SJCRH30 (cell line): ENCODE results near the gene PARVG. TPM values are rescaled to one million over a fixed set of nuclear protein-coding genes. Genes with fewer than 3 reads are reported as not detected.

ENCODE experiments used
- DNase-seq, 2 experiments: peaks; one replicate each; pipeline ENCODE4 v3.0.0-alpha.2; 2015 to 2020
- H3K27ac ChIP-seq: fragments of 250-450 bp; sonication (Bioruptor Pico); 2 replicates; pipeline ENCODE4 v1.5.1; 2020; ENCODE audit warnings: mild to moderate bottlenecking, moderate library complexity
- H3K27me3 ChIP-seq: fragments of 250-450 bp; sonication (Bioruptor Pico); 2 replicates; pipeline ENCODE4 v1.5.1; 2020; ENCODE audit warnings: mild to moderate bottlenecking, moderate library complexity
- H3K36me3 ChIP-seq: fragments of 250-450 bp; sonication (Bioruptor Pico); 2 replicates; pipeline ENCODE4 v1.5.1; 2020; ENCODE audit warnings: mild to moderate bottlenecking, moderate library complexity
- H3K4me1 ChIP-seq: fragments of 250-450 bp; sonication (Bioruptor Pico); 2 replicates; pipeline ENCODE4 v1.5.1; 2020; ENCODE audit warnings: mild to moderate bottlenecking, moderate library complexity
- H3K4me3 ChIP-seq: fragments of 250-450 bp; sonication (Bioruptor Pico); 2 replicates; pipeline ENCODE4 v1.5.1; 2020; ENCODE audit warnings: mild to moderate bottlenecking, moderate library complexity
- H3K9me3 ChIP-seq: fragments of 250-450 bp; sonication (Bioruptor Pico); replicated peaks from 2 replicates; pipeline ENCODE4 v1.5.1; 2020; ENCODE audit warnings: mild to moderate bottlenecking, moderate library complexity
- total RNA-seq: library from RNA; depleted of rRNA; stranded (reverse); fragments of >200 nt; shearing (Covaris generic); gene quantifications from 2 replicates; pipeline ENCODE4 v1.2.3, GENCODE V29; 2014

PARVG gene
- total RNA-seq, 1 experiment from 2014 or later: not detected

DNA sequence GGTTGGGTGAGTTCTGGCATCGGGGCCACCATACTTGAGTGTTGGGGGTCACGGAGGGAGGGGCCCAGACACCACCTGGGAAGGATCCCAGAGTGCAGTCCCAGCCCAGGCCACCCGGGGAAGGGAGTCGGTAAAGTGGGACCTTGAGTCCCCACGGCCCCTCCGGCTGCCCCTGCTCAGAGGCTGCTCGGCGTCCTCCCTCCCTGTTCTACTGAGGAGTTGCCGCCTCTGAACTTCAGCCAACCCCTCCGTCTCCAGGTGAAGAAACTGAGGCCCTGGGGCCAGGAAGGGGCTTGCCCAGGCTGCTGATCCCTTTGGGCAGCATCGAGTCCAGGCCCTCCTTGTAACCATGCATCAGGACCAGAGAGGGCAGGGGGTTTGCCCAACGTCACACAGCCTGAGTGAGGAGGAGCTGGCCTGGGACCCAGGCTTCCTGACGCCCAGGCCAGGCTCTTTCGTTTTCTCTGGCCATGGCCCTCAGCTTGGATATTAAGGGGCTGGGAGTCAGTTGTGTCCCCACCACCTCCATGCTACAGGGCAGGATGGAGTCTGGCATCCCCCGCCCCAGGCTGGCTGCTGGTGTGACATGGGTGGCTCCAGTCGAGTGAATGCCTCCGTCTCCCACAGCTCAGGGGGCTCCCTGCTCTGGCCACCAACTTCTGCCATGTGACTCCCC lies 1.3 kb downstream of the PARVG start:
- Histone ChIP-seq H3K4me1 (no peaks in the 10 kb centered on the region), H3K27ac (no peak overlapping the region), H3K36me3 (no peaks in the 10 kb centered on the region), H3K27me3 (0 out of 2 replicates have a peak, but pooled peaks cover 5% of the 10 kb centered on the region), H3K4me3 (no peak overlapping the region), H3K9me3 (no peaks in the 10 kb centered on the region)
- no peak for DNase-seq

DNA sequence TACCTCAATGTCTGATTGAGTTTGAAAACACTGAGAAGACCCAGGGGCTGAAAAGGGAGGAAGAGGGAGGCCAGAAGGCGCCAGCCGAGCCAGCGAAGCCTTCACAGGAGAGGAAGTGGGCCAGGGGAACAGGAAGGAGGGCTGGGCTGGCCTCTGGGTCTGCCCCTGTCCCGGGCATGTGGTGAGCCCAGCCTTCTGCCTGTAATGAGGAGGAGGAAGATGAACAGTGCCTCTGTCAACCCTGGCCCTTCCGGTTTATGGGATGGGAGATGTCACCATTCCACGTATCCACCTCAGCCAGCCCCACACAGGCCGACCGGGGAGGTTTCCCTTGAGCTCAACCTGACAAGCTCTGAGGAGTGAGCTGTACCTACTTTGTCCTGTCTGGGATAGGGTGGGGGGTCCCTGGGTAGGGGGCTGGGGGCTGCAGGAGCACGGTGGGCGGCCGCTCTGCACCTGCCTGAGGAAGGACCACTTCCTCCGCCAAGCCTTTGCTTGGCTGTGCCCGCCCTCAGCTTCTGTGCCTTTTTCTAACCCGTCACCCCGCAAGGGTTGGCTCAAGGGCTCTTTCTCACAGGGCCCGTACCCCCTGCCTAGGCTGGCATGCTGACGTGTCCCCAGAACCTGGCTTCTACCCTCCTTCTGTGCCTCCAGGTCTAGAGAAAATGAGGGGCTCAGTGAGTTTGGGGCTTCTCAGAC lies 2.0 kb downstream of the PARVG start:
- no peaks in the 10 kb centered on the region for H3K4me1 ChIP-seq
- H3K27ac ChIP-seq: no peak overlapping the region
- H3K36me3 ChIP-seq: no peaks in the 10 kb centered on the region
- H3K27me3 ChIP-seq: 0 out of 2 replicates have a peak, but pooled peaks cover 5% of the 10 kb centered on the region
- no peak for DNase-seq
- H3K4me3 ChIP-seq: no peak overlapping the region
- no peaks in the 10 kb centered on the region for H3K9me3 ChIP-seq

DNA sequence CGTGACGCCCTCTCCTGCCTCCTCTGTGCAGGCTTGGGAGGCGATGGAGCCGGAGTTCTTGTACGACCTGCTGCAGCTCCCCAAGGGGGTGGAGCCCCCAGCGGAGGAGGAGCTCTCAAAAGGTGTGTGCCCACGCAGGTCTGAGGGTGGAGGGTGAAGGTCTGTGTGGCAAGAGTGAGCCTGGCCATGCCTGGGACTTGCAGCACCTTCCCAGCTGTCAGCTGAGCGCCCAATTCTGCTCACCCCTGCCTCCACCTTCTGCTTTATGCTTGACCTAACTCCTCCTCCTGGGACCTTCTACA lies 2.5 kb downstream of the PARVG start:
- Histone ChIP-seq H3K4me1 (no peaks in the 10 kb centered on the region), H3K27ac (no peak overlapping the region), H3K27me3 (0 out of 2 replicates have a peak, but pooled peaks cover 5% of the 10 kb centered on the region), H3K4me3 (no peak overlapping the region), H3K36me3 (no peaks in the 10 kb centered on the region), H3K9me3 (no peaks in the 10 kb centered on the region)
- DNase-seq: no peak

DNA sequence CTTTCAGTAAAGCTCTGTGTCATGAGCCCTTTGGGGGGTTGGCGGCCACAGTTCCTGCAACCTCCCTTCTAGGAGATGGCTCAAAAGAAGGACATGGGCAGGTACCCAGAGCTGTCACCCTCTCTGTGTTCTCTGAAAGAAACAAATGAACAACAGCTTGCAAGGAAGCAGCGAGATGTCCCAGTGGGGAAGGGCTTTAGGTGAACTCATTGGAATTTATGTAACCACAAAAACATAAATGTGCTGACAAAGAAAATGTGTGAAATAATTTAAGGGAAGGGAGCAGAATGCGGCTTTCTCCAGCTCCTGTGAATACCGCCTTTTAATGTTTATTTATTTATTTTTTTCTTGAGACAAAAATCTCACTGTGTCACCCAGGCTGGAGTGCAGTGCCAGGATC lies 3.3 kb downstream of the PARVG start:
- no peaks in the 10 kb centered on the region for H3K4me1 ChIP-seq
- 0 out of 2 replicates have a peak, but pooled peaks cover 5% of the 10 kb centered on the region for H3K27me3 ChIP-seq
- no peak for DNase-seq
- no peaks in the 10 kb centered on the region for H3K9me3 ChIP-seq
- H3K4me3 ChIP-seq: no peak overlapping the region
- H3K36me3 ChIP-seq: no peaks in the 10 kb centered on the region
- no peak overlapping the region for H3K27ac ChIP-seq

DNA sequence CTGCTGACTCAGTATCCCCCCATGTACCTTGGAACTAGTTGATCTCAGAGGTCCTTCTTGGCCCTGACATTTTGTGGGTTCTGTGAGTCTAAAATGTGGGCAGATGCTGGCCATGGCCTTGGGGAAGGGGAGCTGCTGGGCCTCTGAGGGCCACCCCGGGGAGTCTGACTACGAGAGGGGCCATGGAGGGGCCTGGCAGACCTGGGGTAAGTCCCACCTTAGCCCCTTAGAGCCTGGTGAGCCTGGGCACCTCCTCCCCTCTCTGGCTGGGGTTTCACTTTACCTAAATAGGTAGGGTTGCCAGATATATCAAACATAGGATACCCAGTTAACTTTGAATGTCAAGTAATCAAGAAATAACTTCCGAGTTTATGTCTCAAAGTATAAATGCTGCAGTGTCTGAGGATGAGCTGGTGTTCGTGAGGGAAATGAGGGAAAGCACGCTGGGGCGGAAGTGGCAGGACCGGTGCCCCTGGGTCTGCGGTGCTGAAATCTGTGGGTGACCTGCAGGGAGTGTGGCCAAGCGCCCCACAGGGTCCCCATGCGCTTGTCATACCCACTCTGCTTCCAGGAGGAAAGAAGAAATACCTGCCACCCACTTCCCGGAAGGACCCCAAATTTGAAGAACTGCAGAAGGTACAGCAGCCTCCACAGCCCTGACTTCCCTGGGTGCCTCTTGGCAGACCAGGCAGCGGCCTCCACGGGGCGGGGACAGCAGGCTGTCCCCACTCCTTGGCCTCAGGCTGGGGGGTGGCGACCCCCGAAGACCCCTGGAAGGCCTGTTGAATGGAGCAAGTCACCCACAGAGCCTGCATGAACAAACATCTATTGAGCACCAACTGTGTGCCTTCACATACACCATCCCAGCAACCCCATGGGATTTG lies 4.8 kb downstream of the PARVG start:
- Histone ChIP-seq H3K27me3 (0 out of 2 replicates have a peak, but pooled peaks cover under 1% of the 10 kb centered on the region), H3K27ac (no peak overlapping the region)

DNA sequence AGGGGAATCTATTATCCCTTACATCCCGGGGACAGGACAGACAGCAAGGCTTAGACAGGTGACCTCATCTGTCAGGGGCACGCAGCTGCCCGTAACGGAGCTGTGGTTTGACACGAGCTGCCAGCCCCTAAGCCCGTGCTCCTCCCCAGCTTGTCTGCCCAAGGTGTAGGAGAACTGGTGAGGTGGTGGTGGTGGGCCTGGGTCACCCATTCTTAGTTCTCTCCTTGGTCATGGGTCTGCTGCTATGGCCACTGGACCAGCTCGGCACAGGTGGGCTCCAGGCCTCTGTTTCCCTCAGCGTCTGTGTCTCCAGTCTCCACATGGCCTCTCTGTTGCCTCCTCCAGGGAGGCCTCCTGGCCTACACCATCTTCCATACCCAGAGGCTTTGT lies 5.4 kb downstream of the PARVG start:
- Histone ChIP-seq H3K4me1 (no peaks in the 10 kb centered on the region), H3K9me3 (no peaks in the 10 kb centered on the region), H3K27ac (no peak overlapping the region), H3K27me3 (no peaks in the 10 kb centered on the region), H3K4me3 (no peak overlapping the region), H3K36me3 (no peaks in the 10 kb centered on the region)
- DNase-seq: no peak

More for the DNA sequence above, 4.8 kb downstream of the PARVG start:
- no peak overlapping the region for H3K4me3 ChIP-seq
- DNase-seq: no peak
- H3K4me1 ChIP-seq: no peaks in the 10 kb centered on the region
- H3K36me3 ChIP-seq: no peaks in the 10 kb centered on the region
- H3K9me3 ChIP-seq: no peaks in the 10 kb centered on the region

DNA sequence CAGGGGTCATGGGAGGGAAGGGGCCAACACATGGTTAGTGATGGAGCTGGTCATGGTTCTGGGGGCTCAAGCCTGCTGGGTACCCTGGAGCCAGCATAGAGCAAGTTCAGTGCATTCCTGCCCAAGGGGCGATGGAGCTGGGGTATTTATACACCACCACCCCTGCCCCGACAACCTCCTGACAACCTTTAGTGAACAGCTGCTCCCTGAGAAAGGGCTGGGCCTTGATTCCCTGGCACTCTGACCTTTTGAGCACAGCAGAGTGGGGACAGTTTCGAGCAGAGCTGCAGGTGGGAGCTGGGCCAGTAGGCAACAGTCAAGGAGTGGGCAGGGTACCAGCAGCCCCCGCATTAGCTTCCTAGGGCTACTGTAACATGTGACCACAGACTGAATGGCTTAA lies 6.0 kb downstream of the PARVG start:
- no peaks in the 10 kb centered on the region for H3K4me1 ChIP-seq
- no peak for DNase-seq
- no peak overlapping the region for H3K4me3 ChIP-seq
- no peaks in the 10 kb centered on the region for H3K27me3 ChIP-seq
- no peaks in the 10 kb centered on the region for H3K36me3 ChIP-seq
- no peaks in the 10 kb centered on the region for H3K9me3 ChIP-seq
- H3K27ac ChIP-seq: no peak overlapping the region

DNA sequence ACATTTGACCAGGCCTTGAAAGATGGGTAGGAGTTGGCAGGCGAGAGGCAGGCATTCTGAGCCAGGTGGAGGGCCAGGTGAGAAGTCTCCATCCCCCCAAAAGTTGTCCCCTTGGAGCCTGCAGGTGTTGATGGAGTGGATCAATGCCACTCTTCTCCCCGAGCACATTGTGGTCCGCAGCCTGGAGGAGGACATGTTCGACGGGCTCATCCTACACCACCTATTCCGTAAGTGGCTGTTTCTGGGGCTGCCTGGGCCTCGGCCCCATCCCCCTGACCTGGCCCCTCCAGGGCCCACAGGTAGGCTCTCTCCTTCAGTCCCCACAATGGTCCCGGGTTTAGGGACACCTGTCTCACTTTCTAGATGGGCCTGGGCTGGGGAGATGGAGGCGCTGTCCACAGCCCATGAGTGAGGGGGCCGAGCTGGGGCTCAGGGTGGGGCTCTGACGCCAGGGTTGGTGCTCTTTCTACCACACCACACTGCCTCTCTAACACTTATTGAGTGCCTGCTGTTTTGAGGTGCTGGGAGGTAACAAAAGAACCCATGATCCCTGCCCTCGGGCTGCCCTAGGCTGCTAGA lies 7.0 kb downstream of the PARVG start:
- H3K4me3 ChIP-seq: no peak overlapping the region
- no peak for DNase-seq
- H3K36me3 ChIP-seq: no peaks in the 10 kb centered on the region
- no peak overlapping the region for H3K27ac ChIP-seq
- H3K9me3 ChIP-seq: no peaks in the 10 kb centered on the region
- no peaks in the 10 kb centered on the region for H3K4me1 ChIP-seq
- H3K27me3 ChIP-seq: no peaks in the 10 kb centered on the region

DNA sequence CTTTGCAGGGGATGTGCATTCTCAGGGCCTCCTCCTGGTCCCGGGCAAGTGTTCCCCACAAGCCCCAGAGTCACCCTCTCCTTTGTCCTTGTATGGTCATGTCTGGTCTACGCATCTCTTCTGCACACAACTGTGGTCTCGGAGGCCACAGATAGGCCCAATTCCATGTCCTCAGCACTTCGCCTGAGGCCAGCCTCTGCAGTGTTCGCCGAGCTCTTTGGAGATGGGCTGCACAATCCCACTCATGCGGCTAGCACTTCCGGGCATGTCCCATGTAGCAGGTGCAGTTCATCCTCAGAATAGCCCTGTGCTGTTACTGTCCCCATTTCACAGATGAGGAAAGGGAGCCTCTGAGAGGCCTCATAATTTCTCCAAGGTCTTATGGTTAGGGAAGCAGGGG lies 7.6 kb downstream of the PARVG start:
- no peaks in the 10 kb centered on the region for H3K9me3 ChIP-seq
- no peaks in the 10 kb centered on the region for H3K27me3 ChIP-seq
- no peaks in the 10 kb centered on the region for H3K4me1 ChIP-seq
- no peak for DNase-seq
- no peaks in the 10 kb centered on the region for H3K36me3 ChIP-seq
- H3K27ac ChIP-seq: no peak overlapping the region
- H3K4me3 ChIP-seq: no peak overlapping the region

DNA sequence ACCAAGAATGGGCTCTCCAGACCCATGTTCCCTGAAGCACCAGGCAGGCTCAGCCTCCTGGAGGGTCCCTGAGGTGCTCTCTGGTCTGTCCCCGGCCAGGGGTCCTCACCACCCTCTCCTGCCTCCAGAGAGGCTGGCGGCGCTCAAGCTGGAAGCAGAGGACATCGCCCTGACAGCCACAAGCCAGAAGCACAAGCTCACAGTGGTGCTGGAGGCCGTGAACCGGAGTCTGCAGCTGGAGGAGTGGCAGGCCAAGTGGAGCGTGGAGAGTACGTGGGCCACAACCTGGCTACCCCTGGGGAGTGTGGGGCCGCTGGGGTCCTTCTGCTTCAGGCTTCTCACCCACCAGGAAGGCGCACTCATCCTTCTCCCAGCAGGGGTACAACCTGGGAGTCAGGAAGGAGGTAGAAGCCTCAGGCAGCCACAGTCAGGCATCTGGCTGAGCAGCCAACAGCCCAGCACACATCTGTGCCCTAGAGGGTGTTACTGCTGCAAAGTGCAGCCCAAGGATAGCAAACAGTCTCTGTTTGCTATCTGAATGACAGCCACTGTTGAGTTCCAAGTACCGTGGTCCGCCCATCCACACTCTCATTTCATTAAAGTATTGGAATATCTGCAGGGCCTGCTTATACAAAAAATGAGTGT lies 8.4 kb downstream of the PARVG start:
- Histone ChIP-seq H3K4me3 (no peak overlapping the region), H3K27me3 (no peaks in the 10 kb centered on the region), H3K9me3 (no peaks in the 10 kb centered on the region), H3K27ac (no peak overlapping the region), H3K36me3 (no peaks in the 10 kb centered on the region), H3K4me1 (no peaks in the 10 kb centered on the region)
- DNase-seq: no peak

DNA sequence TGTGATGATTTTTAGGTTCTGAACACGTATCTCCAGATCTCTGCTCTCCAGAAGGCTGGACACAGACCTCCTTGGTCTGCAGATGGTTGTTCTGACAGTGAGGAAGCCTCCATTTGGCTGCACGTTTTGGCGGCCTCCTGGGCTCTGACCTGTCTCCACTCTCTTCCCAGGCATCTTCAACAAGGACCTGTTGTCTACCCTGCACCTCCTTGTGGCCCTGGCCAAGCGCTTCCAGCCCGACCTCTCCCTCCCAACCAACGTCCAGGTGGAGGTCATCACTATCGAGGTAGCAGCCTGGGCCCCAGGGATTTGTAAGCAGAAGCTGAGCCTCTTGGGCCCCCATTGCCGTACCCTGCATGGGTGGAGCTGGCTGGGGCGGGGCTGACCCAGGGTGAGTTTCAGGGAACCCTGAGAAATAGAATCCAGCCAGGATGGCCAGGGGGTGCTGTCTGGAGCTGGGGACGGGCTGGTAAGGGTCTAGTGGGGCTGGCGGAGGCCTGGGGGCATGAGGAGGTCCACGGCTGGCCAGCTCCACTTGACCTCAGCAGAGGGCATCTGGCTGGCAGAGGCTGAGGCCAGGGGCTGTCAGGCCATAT lies 9.8 kb downstream of the PARVG start:
- no peaks in the 10 kb centered on the region for H3K9me3 ChIP-seq
- no peak for DNase-seq
- no peaks in the 10 kb centered on the region for H3K4me1 ChIP-seq
- no peaks in the 10 kb centered on the region for H3K27me3 ChIP-seq
- H3K36me3 ChIP-seq: no peaks in the 10 kb centered on the region
- no peak overlapping the region for H3K27ac ChIP-seq
- no peak overlapping the region for H3K4me3 ChIP-seq

DNA sequence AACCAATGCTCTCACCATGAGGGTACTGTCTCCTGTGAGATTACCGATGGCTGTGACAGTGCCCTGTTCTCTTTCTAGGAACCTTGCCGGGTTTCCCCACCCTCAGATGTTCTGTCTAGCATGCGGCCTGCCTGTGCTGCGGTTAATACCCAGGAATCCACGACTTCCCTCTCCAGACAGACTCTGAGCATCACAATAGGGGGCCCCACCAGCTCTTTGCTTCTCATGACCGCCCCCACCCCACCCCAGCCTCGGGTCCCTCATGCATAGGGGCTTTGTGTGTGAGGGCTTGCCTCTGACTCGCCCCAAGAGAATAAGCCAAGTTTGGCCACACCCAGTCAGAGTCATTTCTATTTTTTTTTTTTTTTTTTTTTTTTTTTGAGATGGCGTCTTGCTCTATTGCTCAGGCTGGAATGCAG lies 10.3 kb downstream of the PARVG start:
- Histone ChIP-seq H3K4me3 (no peak overlapping the region), H3K27ac (no peak overlapping the region), H3K9me3 (no peaks in the 10 kb centered on the region), H3K27me3 (no peaks in the 10 kb centered on the region), H3K4me1 (no peaks in the 10 kb centered on the region), H3K36me3 (no peaks in the 10 kb centered on the region)
- no peak for DNase-seq

DNA sequence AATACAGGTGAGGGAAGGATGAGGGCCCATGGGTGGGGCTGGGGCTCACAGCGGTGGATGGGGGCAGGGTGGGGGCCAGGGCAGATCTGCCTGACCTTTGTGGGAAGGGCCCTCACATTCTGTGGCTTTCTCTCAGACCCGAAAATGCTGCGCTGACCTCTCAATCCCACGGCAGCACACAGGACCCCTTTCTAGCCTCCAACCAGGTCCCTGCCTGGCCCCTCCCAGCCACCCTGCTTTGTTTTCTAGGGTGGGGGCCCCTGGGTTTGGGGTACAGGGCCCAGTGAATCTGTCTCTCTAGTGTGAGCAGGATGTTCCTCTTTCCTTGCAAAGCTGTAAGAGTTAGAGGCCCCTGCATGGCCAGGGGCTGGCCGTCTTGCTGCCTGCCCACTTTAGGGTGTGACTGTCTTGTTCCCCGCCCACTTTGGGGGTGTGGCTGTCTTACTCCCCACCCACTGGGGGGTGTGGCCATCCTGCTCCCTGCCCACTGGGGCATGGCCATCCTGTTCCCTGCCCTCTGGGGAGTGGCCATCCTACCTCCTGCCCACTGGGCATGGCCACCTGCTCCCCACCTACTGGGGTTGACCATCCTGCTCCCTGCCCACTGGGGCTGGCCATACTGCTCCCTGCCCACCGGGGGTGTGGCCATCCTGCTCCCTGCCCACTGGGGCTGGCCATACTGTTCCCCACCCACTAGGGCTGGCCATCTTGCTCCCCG lies 11.5 kb downstream of the PARVG start:
- DNase-seq: peak; percentile 7 to 16
- Histone ChIP-seq H3K27me3 (no peaks in the 10 kb centered on the region), H3K27ac (no peak overlapping the region), H3K4me1 (no peaks in the 10 kb centered on the region), H3K9me3 (no peaks in the 10 kb centered on the region), H3K36me3 (no peaks in the 10 kb centered on the region), H3K4me3 (no peak overlapping the region)
